Coronary artery (tissue), 2 donors: ENCODE data around the gene SLC2A6.

ENCODE experiments used
- DNase-seq: peaks from one replicate; pipeline ENCODE4 v3.0.0-alpha.2; 2017; ENCODE audit warnings: low spot score
- H3K27ac ChIP-seq, 2 donors: fragments of 200-600 bp; sonication (generic); one replicate each; pipeline ENCODE4 v1.5.1; 2016 to 2019
- H3K4me3 ChIP-seq: fragments of 200-600 bp; sonication (generic); 2 replicates; pipeline ENCODE4 v1.5.1; 2016; ENCODE audit warnings: mild to moderate bottlenecking, moderate library complexity
- CTCF ChIP-seq: fragments of 200-600 bp; sonication (generic); IDR thresholded peaks from one replicate; pipeline ENCODE4 v1.5.1; 2019; ENCODE audit warnings: antibody characterized with exemption

SLC2A6 gene

GRCh38 chr9:133509179-133510083 lies 30.5 kb upstream of the SLC2A6 start:
- TF ChIP-seq CTCF: no peak
- Histone ChIP-seq H3K4me3 (peak overlapping the region; percentile 25), H3K27ac (peak overlapping the region in 1 of 2 donors; percentile 40)
- DNase-seq: no peak

GRCh38 chr9:133508046-133508445 lies 29.1 kb upstream of the SLC2A6 start:
- H3K4me3 ChIP-seq: no peak overlapping the region
- DNase-seq: no peak
- TF ChIP-seq CTCF: no peak
- peak overlapping the region in 1 of 2 donors; percentile 78 for H3K27ac ChIP-seq

GRCh38 chr9:133507246-133507965 lies 28.5 kb upstream of the SLC2A6 start:
- no peak for DNase-seq
- no peak for TF ChIP-seq CTCF
- peak overlapping the region in 1 of 2 donors; percentile 78 for H3K27ac ChIP-seq

GRCh38 chr9:133506653-133507038 lies 27.7 kb upstream of the SLC2A6 start:
- no peak for TF ChIP-seq CTCF
- peak; percentile 87 for DNase-seq
- peak overlapping the region in 1 of 2 donors; percentile 78 for H3K27ac ChIP-seq

More at GRCh38 chr9:133507246-133507965, 28.5 kb upstream of the SLC2A6 start:
- no peak overlapping the region for H3K4me3 ChIP-seq

GRCh38 chr9:133505901-133506652 lies 27.2 kb upstream of the SLC2A6 start:
- Histone ChIP-seq H3K4me3 (peak overlapping the region; percentile 11), H3K27ac (peak overlapping the region in 1 of 2 donors; percentile 78)
- peak; percentile 89 for DNase-seq
- no peak for TF ChIP-seq CTCF

More at GRCh38 chr9:133506653-133507038, 27.7 kb upstream of the SLC2A6 start:
- H3K4me3 ChIP-seq: no peak overlapping the region

GRCh38 chr9:133505186-133505830 lies 26.4 kb upstream of the SLC2A6 start:
- H3K4me3 ChIP-seq: no peak overlapping the region
- TF ChIP-seq CTCF: no peak
- H3K27ac ChIP-seq: peak overlapping the region in 1 of 2 donors; percentile 78
- DNase-seq: no peak
